Neural cell (in vitro differentiated cells): ENCODE measurements around the gene PCDHAC2. TPM values are rescaled to one million over a fixed set of nuclear protein-coding genes. Genes with fewer than 3 reads are reported as not detected.

Experiments
- H2AFZ ChIP-seq: fragments of 200-600, 300-800 bp; sonication (generic), shearing (Covaris generic); 2 replicates; pipeline ENCODE4 v1.6.0; 2014; ENCODE audit warnings: low read depth, mild to moderate bottlenecking, antibody characterized with exemption, low read length, moderate library complexity
- H3F3A ChIP-seq: fragments of 200-600 bp; shearing (Covaris generic); 2 replicates; pipeline ENCODE4 v1.6.1; 2016; ENCODE audit warnings: mild to moderate bottlenecking, moderate library complexity, mixed read lengths, antibody characterized with exemption, low read length; ENCODE audit not compliant: insufficient read depth, poor library complexity, severe bottlenecking
- H3K27ac ChIP-seq: fragments of 200-600, 300-800 bp; sonication (generic), shearing (Covaris generic); 2 replicates; pipeline ENCODE4 v1.5.1; 2014; ENCODE audit warnings: mild to moderate bottlenecking, low read length, moderate library complexity
- H3K27me3 ChIP-seq: fragments of 300-800, 200-600 bp; sonication (generic), shearing (Covaris generic); 2 replicates; pipeline ENCODE4 v1.6.0; 2014; ENCODE audit warnings: mild to moderate bottlenecking, low read depth, low read length, moderate library complexity; ENCODE audit not compliant: insufficient read depth
- H3K36me3 ChIP-seq: fragments of 300-800, 200-600 bp; sonication (generic), shearing (Covaris generic); 2 replicates; pipeline ENCODE4 v1.5.1; 2014; ENCODE audit warnings: mild to moderate bottlenecking, antibody characterized with exemption, low read length, moderate library complexity; ENCODE audit not compliant: insufficient read depth
- H3K4me2 ChIP-seq: fragments of 300-800, 200-600 bp; sonication (generic), shearing (Covaris generic); 2 replicates; pipeline ENCODE4 v1.6.0; 2014; ENCODE audit warnings: mild to moderate bottlenecking, low read length
- H3K4me3 ChIP-seq: fragments of 300-800, 200-600 bp; sonication (generic), shearing (Covaris generic); 2 replicates; pipeline ENCODE4 v1.5.1; 2014; ENCODE audit warnings: mild to moderate bottlenecking, low read length, moderate library complexity
- H3K79me2 ChIP-seq: fragments of 200-600 bp; shearing (Covaris generic); replicated peaks from 2 replicates; pipeline ENCODE4 v1.6.0; 2014; ENCODE audit warnings: mild to moderate bottlenecking, low read length, moderate library complexity; ENCODE audit not compliant: insufficient read depth
- H3K9ac ChIP-seq: fragments of 300-800, 200-600 bp; sonication (generic), shearing (Covaris generic); 2 replicates; pipeline ENCODE4 v1.6.1; 2016; ENCODE audit warnings: mild to moderate bottlenecking, low read length, mixed read lengths
- H3K9me2 ChIP-seq: fragments of 200-600 bp; shearing (Covaris generic); 2 replicates; pipeline ENCODE4 v1.6.1; 2016; ENCODE audit warnings: mild to moderate bottlenecking, low read length, mixed read lengths; ENCODE audit not compliant: insufficient read depth
- H3K9me3 ChIP-seq: fragments of 200-600, 300-800 bp; sonication (generic), shearing (Covaris generic); 2 replicates; pipeline ENCODE4 v1.6.1; 2016; ENCODE audit warnings: mild to moderate bottlenecking, mixed run types, low read length, moderate library complexity, mixed read lengths
- H4K20me1 ChIP-seq: fragments of 200-600 bp; shearing (Covaris generic); 2 replicates; pipeline ENCODE4 v1.6.1; 2016; ENCODE audit warnings: mild to moderate bottlenecking, mixed run types; ENCODE audit not compliant: insufficient read depth
- EP300 ChIP-seq: fragments of 450-650 bp; conservative IDR thresholded peaks from 2 replicates; pipeline ENCODE4 v1.6.1; 2014; ENCODE audit warnings: antibody characterized with exemption, mild to moderate bottlenecking, moderate library complexity; ENCODE audit not compliant: poor library complexity, severe bottlenecking
- EZH2 ChIP-seq: fragments of 200-600, 300-800 bp; shearing (Covaris generic), sonication (generic); IDR thresholded peaks from 2 replicates; pipeline ENCODE4 v1.6.1; 2014; ENCODE audit warnings: antibody characterized with exemption, low read length, borderline replicate concordance, mild to moderate bottlenecking; ENCODE audit not compliant: insufficient read depth, poor library complexity, severe bottlenecking
- MXI1 ChIP-seq: fragments of 450-650 bp; conservative IDR thresholded peaks from 2 replicates; pipeline ENCODE4 v1.6.1; 2014; ENCODE audit warnings: antibody characterized with exemption, mild to moderate bottlenecking; ENCODE audit not compliant: poor library complexity, severe bottlenecking
- POLR2AphosphoS5 ChIP-seq: IDR thresholded peaks from 2 replicates; pipeline ENCODE4 v1.6.1; 2012
- RAD21 ChIP-seq: fragments of 450-650 bp; conservative IDR thresholded peaks from 2 replicates; pipeline ENCODE4 v1.6.1; 2014; ENCODE audit warnings: antibody characterized with exemption, mild to moderate bottlenecking, moderate library complexity
- SMC3 ChIP-seq: fragments of 450-650 bp; conservative IDR thresholded peaks from 2 replicates; pipeline ENCODE4 v1.6.1; 2014; ENCODE audit warnings: antibody characterized with exemption, mild to moderate bottlenecking, moderate library complexity; ENCODE audit not compliant: poor library complexity
- TAF1 ChIP-seq: IDR thresholded peaks from 2 replicates; pipeline ENCODE4 v1.6.1; 2012; ENCODE audit warnings: low read depth
- polyA minus RNA-seq: library from RNA; depleted of rRNA, polyadenylated mRNA; stranded (reverse); fragments of >200 nt; gene quantifications from 2 replicates; pipeline ENCODE4 v1.2.3, GENCODE V29; 2014
- polyA plus RNA-seq: library from polyadenylated mRNA; depleted of rRNA; stranded (reverse); fragments of >200 nt; gene quantifications from 2 replicates; pipeline ENCODE4 v1.2.3, GENCODE V29; 2014
- TF ChIP-seq, protein P1 (sequence below): IDR thresholded peaks from 2 replicates; pipeline ENCODE4 v1.6.1; 2012; ENCODE audit warnings: borderline replicate concordance
- TF ChIP-seq, protein P2 (sequence below): fragments of 450-650 bp; IDR thresholded peaks from 2 replicates; pipeline ENCODE4 v1.5.1; 2014; ENCODE audit warnings: antibody characterized with exemption, mild to moderate bottlenecking, moderate library complexity; ENCODE audit not compliant: poor library complexity, severe bottlenecking

The PCDHAC2 gene, protein sequence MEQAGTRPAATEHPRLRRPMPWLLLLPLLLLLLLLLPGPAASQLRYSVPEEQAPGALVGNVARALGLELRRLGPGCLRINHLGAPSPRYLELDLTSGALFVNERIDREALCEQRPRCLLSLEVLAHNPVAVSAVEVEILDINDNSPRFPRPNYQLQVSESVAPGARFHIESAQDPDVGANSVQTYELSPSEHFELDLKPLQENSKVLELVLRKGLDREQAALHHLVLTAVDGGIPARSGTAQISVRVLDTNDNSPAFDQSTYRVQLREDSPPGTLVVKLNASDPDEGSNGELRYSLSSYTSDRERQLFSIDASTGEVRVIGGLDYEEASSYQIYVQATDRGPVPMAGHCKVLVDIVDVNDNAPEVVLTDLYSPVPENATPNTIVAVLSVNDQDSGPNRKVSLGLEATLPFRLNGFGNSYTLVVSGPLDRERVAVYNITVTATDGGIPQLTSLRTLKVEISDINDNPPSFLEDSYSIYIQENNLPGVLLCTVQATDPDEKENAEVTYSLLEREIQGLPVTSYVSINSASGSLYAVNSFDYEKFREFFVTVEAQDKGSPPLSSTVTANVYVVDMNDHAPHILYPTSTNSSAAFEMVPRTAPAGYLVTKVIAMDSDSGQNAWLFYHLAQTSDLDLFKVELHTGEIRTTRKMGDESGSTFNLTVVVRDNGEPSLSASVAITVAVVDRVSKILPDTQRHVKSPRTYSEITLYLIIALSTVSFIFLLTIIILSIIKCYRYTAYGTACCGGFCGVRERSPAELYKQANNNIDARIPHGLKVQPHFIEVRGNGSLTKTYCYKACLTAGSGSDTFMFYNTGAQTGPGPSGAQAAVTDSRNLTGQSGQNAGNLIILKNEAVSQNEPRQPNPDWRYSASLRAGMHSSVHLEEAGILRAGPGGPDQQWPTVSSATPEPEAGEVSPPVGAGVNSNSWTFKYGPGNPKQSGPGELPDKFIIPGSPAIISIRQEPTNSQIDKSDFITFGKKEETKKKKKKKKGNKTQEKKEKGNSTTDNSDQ
- 7.6 and 9.3 TPM in 2 replicates for polyA plus RNA-seq
- polyA minus RNA-seq = 39.0 and 39.9 TPM in 2 replicates

DNA sequence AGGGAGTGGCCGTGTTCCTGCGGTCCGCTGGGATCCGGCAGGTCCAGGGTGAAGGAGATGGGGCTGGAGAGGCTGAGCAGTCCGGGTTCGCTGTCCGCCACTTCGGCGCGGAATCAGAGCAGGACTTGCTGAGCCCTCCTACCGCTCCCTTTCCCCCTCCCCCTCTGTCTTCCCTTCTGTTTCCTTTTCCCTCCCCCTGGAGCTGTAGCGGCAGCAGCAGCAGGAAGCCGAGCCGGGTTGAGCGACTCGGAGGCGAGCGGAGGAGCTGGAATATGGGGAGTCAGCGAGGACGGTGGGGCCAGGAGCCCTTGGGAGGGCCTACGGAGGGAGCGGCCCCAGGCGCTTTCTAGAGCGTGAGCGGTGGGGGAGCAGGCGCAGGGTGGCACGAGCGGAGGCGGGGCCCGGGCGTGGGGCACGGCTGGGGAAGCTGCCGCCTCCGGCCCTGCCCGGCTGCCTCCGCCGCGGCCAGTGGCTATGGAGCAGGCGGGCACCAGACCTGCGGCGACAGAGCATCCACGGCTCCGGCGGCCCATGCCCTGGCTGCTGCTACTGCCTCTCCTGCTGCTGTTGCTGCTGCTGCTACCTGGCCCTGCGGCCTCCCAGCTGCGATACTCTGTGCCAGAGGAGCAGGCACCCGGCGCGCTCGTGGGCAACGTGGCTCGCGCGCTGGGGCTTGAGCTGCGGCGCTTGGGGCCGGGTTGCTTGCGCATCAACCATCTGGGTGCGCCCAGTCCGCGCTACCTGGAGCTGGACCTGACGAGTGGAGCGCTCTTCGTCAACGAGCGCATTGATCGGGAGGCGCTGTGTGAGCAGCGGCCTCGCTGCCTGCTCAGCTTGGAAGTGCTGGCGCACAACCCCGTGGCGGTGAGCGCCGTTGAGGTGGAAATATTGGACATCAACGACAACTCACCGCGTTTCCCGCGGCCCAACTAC lies at the start of gene PCDHAC2:
Gene PCDHAC2, plus strand, starts transcription at position 184 of the 933 bp plus-strand sequence. Its CDS starts 291 bp downstream, at position 475.
- peaks cover 31% of the 10 kb centered on the region for H3K79me2 ChIP-seq
- H3K4me3 ChIP-seq = peak within 1 kb of the TSS; percentile 84
- no peak within 1 kb of the TSS for H2AFZ ChIP-seq
- peak within 1 kb of the TSS; percentile 74 for H3K27ac ChIP-seq
- H3K9ac ChIP-seq = peak within 1 kb of the TSS; percentile 75
- TF ChIP-seq MXI1 = peak; percentile 79
- TF ChIP-seq, protein P1, sequence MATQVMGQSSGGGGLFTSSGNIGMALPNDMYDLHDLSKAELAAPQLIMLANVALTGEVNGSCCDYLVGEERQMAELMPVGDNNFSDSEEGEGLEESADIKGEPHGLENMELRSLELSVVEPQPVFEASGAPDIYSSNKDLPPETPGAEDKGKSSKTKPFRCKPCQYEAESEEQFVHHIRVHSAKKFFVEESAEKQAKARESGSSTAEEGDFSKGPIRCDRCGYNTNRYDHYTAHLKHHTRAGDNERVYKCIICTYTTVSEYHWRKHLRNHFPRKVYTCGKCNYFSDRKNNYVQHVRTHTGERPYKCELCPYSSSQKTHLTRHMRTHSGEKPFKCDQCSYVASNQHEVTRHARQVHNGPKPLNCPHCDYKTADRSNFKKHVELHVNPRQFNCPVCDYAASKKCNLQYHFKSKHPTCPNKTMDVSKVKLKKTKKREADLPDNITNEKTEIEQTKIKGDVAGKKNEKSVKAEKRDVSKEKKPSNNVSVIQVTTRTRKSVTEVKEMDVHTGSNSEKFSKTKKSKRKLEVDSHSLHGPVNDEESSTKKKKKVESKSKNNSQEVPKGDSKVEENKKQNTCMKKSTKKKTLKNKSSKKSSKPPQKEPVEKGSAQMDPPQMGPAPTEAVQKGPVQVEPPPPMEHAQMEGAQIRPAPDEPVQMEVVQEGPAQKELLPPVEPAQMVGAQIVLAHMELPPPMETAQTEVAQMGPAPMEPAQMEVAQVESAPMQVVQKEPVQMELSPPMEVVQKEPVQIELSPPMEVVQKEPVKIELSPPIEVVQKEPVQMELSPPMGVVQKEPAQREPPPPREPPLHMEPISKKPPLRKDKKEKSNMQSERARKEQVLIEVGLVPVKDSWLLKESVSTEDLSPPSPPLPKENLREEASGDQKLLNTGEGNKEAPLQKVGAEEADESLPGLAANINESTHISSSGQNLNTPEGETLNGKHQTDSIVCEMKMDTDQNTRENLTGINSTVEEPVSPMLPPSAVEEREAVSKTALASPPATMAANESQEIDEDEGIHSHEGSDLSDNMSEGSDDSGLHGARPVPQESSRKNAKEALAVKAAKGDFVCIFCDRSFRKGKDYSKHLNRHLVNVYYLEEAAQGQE = peak; percentile 53
- TF ChIP-seq RAD21 = peak; percentile 9
- TF ChIP-seq POLR2AphosphoS5 = peak; percentile 57
- no peak for TF ChIP-seq EZH2
- no peak for TF ChIP-seq TAF1
- H3K9me3 ChIP-seq = no peaks in the 10 kb centered on the region
- no peaks in the 10 kb centered on the region for H3K9me2 ChIP-seq
- peak within 1 kb of the TSS; percentile 84 for H3K4me2 ChIP-seq
- H3K27me3 ChIP-seq = no peaks in the 10 kb centered on the region
- H4K20me1 ChIP-seq = no peaks in the 10 kb centered on the region
- H3K36me3 ChIP-seq = no peaks in the 10 kb centered on the region
- H3F3A ChIP-seq = no peaks in the 10 kb centered on the region

DNA sequence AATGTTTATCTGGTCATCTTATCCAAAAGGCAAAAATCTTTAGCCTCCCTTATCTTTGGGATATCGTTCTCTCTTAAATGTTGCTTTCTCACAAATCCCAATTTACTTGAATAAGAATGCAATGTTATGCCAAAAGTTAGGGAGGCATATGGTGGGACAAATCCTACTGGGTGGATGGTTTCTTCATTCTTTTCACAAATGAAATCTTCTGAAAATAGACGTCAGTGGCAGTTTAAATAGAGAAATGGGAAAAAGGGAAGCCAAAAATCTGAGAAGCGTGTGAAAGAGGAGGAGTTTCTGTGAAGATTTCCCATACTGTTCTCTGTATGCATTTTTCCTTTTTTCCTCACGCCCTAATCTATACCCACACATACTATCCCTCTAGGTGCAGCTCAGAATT lies 42.7 kb upstream of the PCDHAC2 start:
- Histone ChIP-seq H3F3A (no peaks in the 10 kb centered on the region), H3K9ac (no peak overlapping the region), H3K79me2 (no peaks in the 10 kb centered on the region), H3K36me3 (no peaks in the 10 kb centered on the region), H4K20me1 (no peaks in the 10 kb centered on the region), H3K27ac (no peak overlapping the region), H3K9me2 (no peaks in the 10 kb centered on the region), H3K4me2 (no peak overlapping the region), H2AFZ (no peak overlapping the region), H3K4me3 (no peak overlapping the region), H3K27me3 (no peaks in the 10 kb centered on the region), H3K9me3 (no peaks in the 10 kb centered on the region)
- TF ChIP-seq RAD21 (no peak), EP300 (no peak), SMC3 (no peak), POLR2AphosphoS5 (no peak), TAF1 (no peak), EZH2 (no peak), MXI1 (no peak)
- TF ChIP-seq, protein P1 = no peak
- TF ChIP-seq, protein P2, sequence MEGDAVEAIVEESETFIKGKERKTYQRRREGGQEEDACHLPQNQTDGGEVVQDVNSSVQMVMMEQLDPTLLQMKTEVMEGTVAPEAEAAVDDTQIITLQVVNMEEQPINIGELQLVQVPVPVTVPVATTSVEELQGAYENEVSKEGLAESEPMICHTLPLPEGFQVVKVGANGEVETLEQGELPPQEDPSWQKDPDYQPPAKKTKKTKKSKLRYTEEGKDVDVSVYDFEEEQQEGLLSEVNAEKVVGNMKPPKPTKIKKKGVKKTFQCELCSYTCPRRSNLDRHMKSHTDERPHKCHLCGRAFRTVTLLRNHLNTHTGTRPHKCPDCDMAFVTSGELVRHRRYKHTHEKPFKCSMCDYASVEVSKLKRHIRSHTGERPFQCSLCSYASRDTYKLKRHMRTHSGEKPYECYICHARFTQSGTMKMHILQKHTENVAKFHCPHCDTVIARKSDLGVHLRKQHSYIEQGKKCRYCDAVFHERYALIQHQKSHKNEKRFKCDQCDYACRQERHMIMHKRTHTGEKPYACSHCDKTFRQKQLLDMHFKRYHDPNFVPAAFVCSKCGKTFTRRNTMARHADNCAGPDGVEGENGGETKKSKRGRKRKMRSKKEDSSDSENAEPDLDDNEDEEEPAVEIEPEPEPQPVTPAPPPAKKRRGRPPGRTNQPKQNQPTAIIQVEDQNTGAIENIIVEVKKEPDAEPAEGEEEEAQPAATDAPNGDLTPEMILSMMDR = no peak
